Progenitor cell of endocrine pancreas (in vitro differentiated cells): ENCODE data around the gene CYP2F1. TPM values are rescaled to one million over a fixed set of nuclear protein-coding genes. Genes with fewer than 3 reads are reported as not detected.

Experiments used
- DNase-seq: peaks from one replicate; pipeline ENCODE4 v3.0.0; 2021; ENCODE audit warnings: low spot score; ENCODE audit not compliant: unreplicated experiment
- H3K27ac Mint-ChIP-seq: 2 replicates; pipeline ENCODE4 v1.8.0; 2021; ENCODE audit warnings: mild to moderate bottlenecking, moderate library complexity, mixed read lengths
- H3K27me3 Mint-ChIP-seq: 2 replicates; pipeline ENCODE4 v1.8.0; 2021; ENCODE audit warnings: mixed read lengths
- H3K36me3 Mint-ChIP-seq: 2 replicates; pipeline ENCODE4 v1.8.0; 2022; ENCODE audit warnings: mixed read lengths; ENCODE audit not compliant: insufficient read depth
- H3K4me1 Mint-ChIP-seq: 2 replicates; pipeline ENCODE4 v1.8.0; 2021; ENCODE audit warnings: low read depth, mixed read lengths
- H3K4me3 Mint-ChIP-seq: 2 replicates; pipeline ENCODE4 v1.8.0; 2021; ENCODE audit warnings: low read depth, mild to moderate bottlenecking, moderate library complexity, mixed read lengths
- H3K9me3 Mint-ChIP-seq: 2 replicates; pipeline ENCODE4 v1.8.0; 2021; ENCODE audit warnings: low read depth, mixed read lengths
- total RNA-seq: library from RNA; stranded (reverse); gene quantifications from 2 replicates; pipeline ENCODE4 v1.2.1, GENCODE V29; 2021
- TF ChIP-seq, protein P1 (sequence below): fragments of 200-600 bp; sonication (generic); IDR thresholded peaks from one replicate; pipeline ENCODE4 v1.5.0; 2021; ENCODE audit warnings: antibody characterized with exemption, mild to moderate bottlenecking; ENCODE audit not compliant: unreplicated experiment

CYP2F1 gene
- total RNA-seq, 1 donor from 2014 or later: not detected

- Mint-ChIP-seq H3K9me3 (no peaks in the 10 kb centered on the region), H3K27ac (no peak within 1 kb of the TSS), H3K36me3 (no peaks in the 10 kb centered on the region), H3K27me3 (peaks cover 85% of the 10 kb centered on the region), H3K4me1 (peaks cover 16% of the 10 kb centered on the region), H3K4me3 (no peak within 1 kb of the TSS)
- no peak for DNase-seq
- TF ChIP-seq, protein P1, sequence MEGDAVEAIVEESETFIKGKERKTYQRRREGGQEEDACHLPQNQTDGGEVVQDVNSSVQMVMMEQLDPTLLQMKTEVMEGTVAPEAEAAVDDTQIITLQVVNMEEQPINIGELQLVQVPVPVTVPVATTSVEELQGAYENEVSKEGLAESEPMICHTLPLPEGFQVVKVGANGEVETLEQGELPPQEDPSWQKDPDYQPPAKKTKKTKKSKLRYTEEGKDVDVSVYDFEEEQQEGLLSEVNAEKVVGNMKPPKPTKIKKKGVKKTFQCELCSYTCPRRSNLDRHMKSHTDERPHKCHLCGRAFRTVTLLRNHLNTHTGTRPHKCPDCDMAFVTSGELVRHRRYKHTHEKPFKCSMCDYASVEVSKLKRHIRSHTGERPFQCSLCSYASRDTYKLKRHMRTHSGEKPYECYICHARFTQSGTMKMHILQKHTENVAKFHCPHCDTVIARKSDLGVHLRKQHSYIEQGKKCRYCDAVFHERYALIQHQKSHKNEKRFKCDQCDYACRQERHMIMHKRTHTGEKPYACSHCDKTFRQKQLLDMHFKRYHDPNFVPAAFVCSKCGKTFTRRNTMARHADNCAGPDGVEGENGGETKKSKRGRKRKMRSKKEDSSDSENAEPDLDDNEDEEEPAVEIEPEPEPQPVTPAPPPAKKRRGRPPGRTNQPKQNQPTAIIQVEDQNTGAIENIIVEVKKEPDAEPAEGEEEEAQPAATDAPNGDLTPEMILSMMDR: no peak
Measured at GRCh38 chr19:41088151-41088550, 26.1 kb upstream of the CYP2F1 start, which contains the start of gene CYP2A13. Gene CYP2A13 (plus strand): TSS chr19:41088451. CDS start chr19:41088472, 21 bp downstream.

DNA sequence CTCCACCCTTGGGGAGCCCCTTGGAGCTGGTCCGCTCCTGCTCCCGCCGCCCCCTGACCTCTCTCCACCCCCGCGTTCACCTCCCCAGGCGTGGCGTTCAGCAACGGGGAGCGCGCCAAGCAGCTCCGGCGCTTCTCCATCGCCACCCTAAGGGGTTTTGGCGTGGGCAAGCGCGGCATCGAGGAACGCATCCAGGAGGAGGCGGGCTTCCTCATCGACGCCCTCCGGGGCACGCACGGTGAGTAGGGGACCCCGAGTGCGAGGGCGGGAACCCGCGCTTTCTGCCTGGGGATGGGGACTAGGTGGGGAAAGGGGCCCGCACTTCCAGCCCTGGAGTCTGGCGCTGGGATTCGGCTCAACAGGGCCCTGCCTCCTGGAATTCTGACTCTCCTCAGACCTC, 24.3 kb upstream of the CYP2F1 start:
- no peaks in the 10 kb centered on the region for H3K36me3 Mint-ChIP-seq
- TF ChIP-seq, protein P1: no peak
- H3K27ac Mint-ChIP-seq: no peak overlapping the region
- peaks cover 16% of the 10 kb centered on the region for H3K4me1 Mint-ChIP-seq
- DNase-seq: no peak
- no peaks in the 10 kb centered on the region for H3K9me3 Mint-ChIP-seq
- peak overlapping the region; percentile 46 for H3K4me3 Mint-ChIP-seq
- peaks cover 88% of the 10 kb centered on the region for H3K27me3 Mint-ChIP-seq

DNA sequence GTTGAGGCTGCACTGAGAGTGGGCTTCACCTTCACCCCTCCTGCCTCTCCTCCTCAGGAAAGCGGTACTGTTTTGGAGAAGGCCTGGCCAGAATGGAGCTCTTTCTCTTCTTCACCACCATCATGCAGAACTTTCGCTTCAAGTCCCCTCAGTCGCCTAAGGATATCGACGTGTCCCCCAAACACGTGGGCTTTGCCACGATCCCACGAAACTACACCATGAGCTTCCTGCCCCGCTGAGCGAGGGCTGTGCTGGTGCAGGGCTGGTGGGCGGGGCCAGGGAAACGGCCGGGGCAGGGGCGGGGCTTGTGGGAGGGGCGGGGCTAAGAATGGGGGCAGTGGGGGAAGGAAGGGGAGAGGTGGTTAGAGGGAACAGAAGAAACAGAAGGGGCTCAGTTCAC, 18.5 kb upstream of the CYP2F1 start:
- Mint-ChIP-seq H3K9me3 (peaks cover 15% of the 10 kb centered on the region), H3K36me3 (no peaks in the 10 kb centered on the region), H3K4me3 (no peak overlapping the region), H3K27me3 (peaks cover 37% of the 10 kb centered on the region), H3K27ac (no peak overlapping the region), H3K4me1 (peaks cover 6% of the 10 kb centered on the region)
- TF ChIP-seq, protein P1: no peak
- DNase-seq: no peak

DNA sequence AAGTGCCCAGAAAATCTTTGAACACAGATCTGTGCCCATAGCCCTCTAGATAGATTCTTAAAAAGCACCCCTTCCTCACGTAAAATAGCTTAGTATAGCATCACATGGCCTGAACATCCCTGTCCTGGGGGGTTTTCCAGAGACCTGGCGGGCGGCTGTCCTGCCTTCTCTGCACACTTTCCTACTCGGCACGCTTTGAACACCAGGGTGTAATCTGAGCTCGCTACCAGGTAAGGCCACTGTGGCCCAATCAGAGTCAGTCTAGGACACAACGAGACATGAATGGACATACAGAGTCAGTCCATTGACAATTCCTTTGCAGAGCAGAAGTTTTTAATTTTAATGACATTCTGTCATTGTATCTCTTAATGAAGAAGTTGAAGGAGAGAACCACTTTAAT, 17.9 kb upstream of the CYP2F1 start:
- H3K4me1 Mint-ChIP-seq: peaks cover 4% of the 10 kb centered on the region
- DNase-seq: no peak
- peaks cover 19% of the 10 kb centered on the region for H3K9me3 Mint-ChIP-seq
- peaks cover 30% of the 10 kb centered on the region for H3K27me3 Mint-ChIP-seq
- no peak overlapping the region for H3K4me3 Mint-ChIP-seq
- no peaks in the 10 kb centered on the region for H3K36me3 Mint-ChIP-seq
- H3K27ac Mint-ChIP-seq: no peak overlapping the region
- TF ChIP-seq, protein P1: no peak

DNA sequence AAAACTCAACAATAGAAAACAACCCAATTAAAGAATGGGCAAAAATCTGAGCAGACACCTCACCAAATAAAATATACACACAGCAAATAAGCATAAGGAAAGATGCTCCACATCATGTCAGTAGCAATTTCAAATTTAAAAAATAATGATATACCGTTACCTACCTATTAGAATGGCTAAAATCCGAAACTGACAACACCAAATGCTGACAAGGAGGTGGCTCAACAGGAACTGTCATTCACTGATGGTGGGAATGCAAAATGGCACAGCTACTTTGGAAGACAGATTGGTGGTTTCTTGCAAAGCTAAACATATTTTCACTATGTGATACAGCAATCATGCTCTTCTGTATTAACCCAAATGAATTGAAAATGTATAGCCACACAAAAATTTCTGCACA, 16.9 kb upstream of the CYP2F1 start:
- Mint-ChIP-seq H3K36me3 (peaks cover 2% of the 10 kb centered on the region), H3K4me1 (peaks cover 4% of the 10 kb centered on the region), H3K27me3 (peaks cover 24% of the 10 kb centered on the region), H3K27ac (no peak overlapping the region), H3K9me3 (peaks cover 26% of the 10 kb centered on the region), H3K4me3 (no peak overlapping the region)
- TF ChIP-seq, protein P1: no peak
- no peak for DNase-seq
